ENCODE data around the gene ABTB2.

DNA sequence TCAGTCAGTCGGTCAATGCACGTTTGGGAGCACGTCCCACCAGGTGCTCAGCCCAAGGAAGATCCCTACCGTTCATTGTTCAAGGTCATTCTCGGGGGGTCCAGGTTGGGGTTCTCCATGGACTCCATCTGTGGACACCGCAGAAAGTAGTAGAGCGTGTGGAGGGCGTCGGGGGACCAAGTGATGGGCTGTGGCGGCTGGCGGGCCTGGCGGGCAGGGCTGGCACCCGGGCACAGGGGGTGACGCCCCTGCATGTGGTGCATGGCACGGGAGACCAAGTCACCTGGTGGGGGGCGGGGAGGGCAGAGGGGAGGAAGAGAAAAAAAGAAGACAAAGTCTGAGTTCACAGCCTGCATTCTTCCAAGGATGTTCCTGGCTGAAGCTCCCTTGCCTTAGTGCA, 160.6 kb downstream of the ABTB2 start:
- TF ChIP-seq EZH2 (IDR thresholded peaks at IDR 0.05; ENCODE audit: low read length, missing control alignments) (no peak), CTCF (conservative IDR thresholded peaks at IDR 0.05 in 1 of 2, IDR thresholded peaks at IDR 0.05 in 1 of 2; ENCODE audit: low read depth in 1 of 2, low read length in 2 of 2) (no peak)
